Loucy (cell line): ENCODE measurements around the gene RASSF10.

Experiments
- H2AFZ ChIP-seq: fragments of 200-600 bp; sonication (generic); 2 replicates; pipeline ENCODE4 v1.6.0; 2016; ENCODE audit warnings: antibody characterized with exemption, mild to moderate bottlenecking, low read length, moderate library complexity
- H3F3A ChIP-seq: fragments of 200-600 bp; 2 replicates; pipeline ENCODE4 v1.6.0; 2016; ENCODE audit warnings: antibody characterized with exemption, low read depth, mild to moderate bottlenecking
- H3K27me3 ChIP-seq: fragments of 200-600 bp; sonication (generic); 2 replicates; pipeline ENCODE4 v1.6.1; 2014; ENCODE audit warnings: low read length, mild to moderate bottlenecking; ENCODE audit not compliant: insufficient read depth, poor library complexity, severe bottlenecking
- H3K36me3 ChIP-seq: fragments of 200-600 bp; sonication (generic); 2 replicates; pipeline ENCODE4 v1.6.1; 2016; ENCODE audit warnings: low read length; ENCODE audit not compliant: insufficient read depth
- H3K4me1 ChIP-seq: fragments of 200-600 bp; sonication (generic); 2 replicates; pipeline ENCODE4 v1.5.1; 2014; ENCODE audit warnings: low read length, mild to moderate bottlenecking; ENCODE audit not compliant: insufficient read depth, poor library complexity, severe bottlenecking
- H3K4me2 ChIP-seq: fragments of 200-600 bp; sonication (generic); 2 replicates; pipeline ENCODE4 v1.6.0; 2014; ENCODE audit warnings: antibody characterized with exemption, low read length, low read depth, mild to moderate bottlenecking; ENCODE audit not compliant: poor library complexity, severe bottlenecking
- H3K4me3 ChIP-seq: fragments of 200-600 bp; sonication (generic); 2 replicates; pipeline ENCODE4 v1.5.1; 2014; ENCODE audit warnings: low read length, mild to moderate bottlenecking, mixed read lengths; ENCODE audit not compliant: poor library complexity, severe bottlenecking
- H3K79me2 ChIP-seq: fragments of 200-600 bp; sonication (generic); 2 replicates; pipeline ENCODE4 v1.6.1; 2014; ENCODE audit warnings: low read length; ENCODE audit not compliant: insufficient read depth
- H3K9ac ChIP-seq: fragments of 200-600 bp; sonication (generic); 2 replicates; pipeline ENCODE4 v1.6.0; 2014; ENCODE audit warnings: mild to moderate bottlenecking, low read depth, low read length, moderate library complexity; ENCODE audit not compliant: poor library complexity, severe bottlenecking
- H3K9me2 ChIP-seq: fragments of 200-600 bp; sonication (generic); replicated peaks from 2 replicates; pipeline ENCODE4 v1.6.1; 2016; ENCODE audit warnings: low read depth, low read length, mixed read lengths
- H3K9me3 ChIP-seq: fragments of 200-600 bp; sonication (generic); 2 replicates; pipeline ENCODE4 v1.6.1; 2014; ENCODE audit warnings: mild to moderate bottlenecking, antibody characterized with exemption, low read length, low read depth; ENCODE audit not compliant: insufficient read depth
- H4K20me1 ChIP-seq: fragments of 200-600 bp; sonication (generic); 2 replicates; pipeline ENCODE4 v1.6.0; 2014; ENCODE audit warnings: antibody characterized with exemption, low read length, mild to moderate bottlenecking; ENCODE audit not compliant: insufficient read depth, poor library complexity, severe bottlenecking
- CTCF ChIP-seq: fragments of 200-600 bp; sonication (generic); conservative IDR thresholded peaks from 2 replicates; pipeline ENCODE4 v1.5.1; 2014; ENCODE audit warnings: mild to moderate bottlenecking, antibody characterized with exemption, low read length
- EZH2phosphoT487 ChIP-seq: fragments of 200-600 bp; IDR thresholded peaks from 2 replicates; pipeline ENCODE4 v1.6.1; 2018; ENCODE audit warnings: antibody characterized with exemption, mild to moderate bottlenecking, moderate library complexity, borderline replicate concordance

Gene RASSF10

GRCh38 chr11:12995188-12995587 lies 13.9 kb upstream of the RASSF10 start:
- H2AFZ ChIP-seq = no peak overlapping the region
- H3K9ac ChIP-seq = no peak overlapping the region
- no peaks in the 10 kb centered on the region for H3K9me3 ChIP-seq
- no peak for TF ChIP-seq CTCF
- TF ChIP-seq EZH2phosphoT487 = no peak
- no peaks in the 10 kb centered on the region for H4K20me1 ChIP-seq
- H3K27me3 ChIP-seq = no peaks in the 10 kb centered on the region
- no peaks in the 10 kb centered on the region for H3K9me2 ChIP-seq
- no peaks in the 10 kb centered on the region for H3K4me1 ChIP-seq
- no peak overlapping the region for H3K4me2 ChIP-seq
- no peaks in the 10 kb centered on the region for H3K79me2 ChIP-seq
- no peak overlapping the region for H3K4me3 ChIP-seq
- H3F3A ChIP-seq = no peaks in the 10 kb centered on the region
- H3K36me3 ChIP-seq = no peaks in the 10 kb centered on the region

- no peak overlapping the region for H3K4me2 ChIP-seq
- H3K9ac ChIP-seq = no peak overlapping the region
- no peaks in the 10 kb centered on the region for H3K79me2 ChIP-seq
- no peaks in the 10 kb centered on the region for H3K9me2 ChIP-seq
- no peak overlapping the region for H3K4me3 ChIP-seq
- no peaks in the 10 kb centered on the region for H3F3A ChIP-seq
- no peaks in the 10 kb centered on the region for H3K4me1 ChIP-seq
- no peaks in the 10 kb centered on the region for H3K36me3 ChIP-seq
- no peaks in the 10 kb centered on the region for H4K20me1 ChIP-seq
- H3K9me3 ChIP-seq = no peaks in the 10 kb centered on the region
- no peak overlapping the region for H2AFZ ChIP-seq
- TF ChIP-seq EZH2phosphoT487 = no peak
- H3K27me3 ChIP-seq = no peaks in the 10 kb centered on the region
These were observed 13.3 kb upstream of the RASSF10 start for GRCh38 chr11:12995823-12996222.

- Histone ChIP-seq H2AFZ (no peak overlapping the region), H3K9me3 (no peaks in the 10 kb centered on the region), H3K79me2 (no peaks in the 10 kb centered on the region), H3K36me3 (no peaks in the 10 kb centered on the region), H4K20me1 (no peaks in the 10 kb centered on the region), H3K9ac (no peak overlapping the region), H3K4me2 (no peak overlapping the region), H3K9me2 (no peaks in the 10 kb centered on the region), H3K4me3 (no peak overlapping the region), H3F3A (no peaks in the 10 kb centered on the region), H3K27me3 (no peaks in the 10 kb centered on the region), H3K4me1 (no peaks in the 10 kb centered on the region)
- TF ChIP-seq EZH2phosphoT487 (no peak), CTCF (no peak)
These were observed 11.9 kb upstream of the RASSF10 start for GRCh38 chr11:12997168-12997567.

DNA sequence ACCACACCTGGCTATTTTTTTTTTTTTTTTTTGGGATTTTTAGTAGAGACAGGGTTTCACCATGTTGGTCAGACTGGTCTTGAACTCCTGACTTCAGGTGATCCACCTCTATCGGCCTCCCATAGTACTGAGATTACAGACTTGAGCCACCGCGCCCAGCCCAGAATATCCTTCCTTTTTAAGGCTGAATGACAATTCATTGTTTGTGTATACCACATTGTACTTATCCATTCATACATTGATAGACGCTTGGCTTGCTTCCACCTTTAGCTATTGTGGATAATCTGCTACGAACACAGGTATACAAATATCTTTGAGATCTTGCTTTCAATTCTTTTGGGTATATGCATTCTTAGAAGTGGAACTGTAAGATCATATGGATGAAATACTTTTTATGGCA lies 10.8 kb upstream of the RASSF10 start:
- no peaks in the 10 kb centered on the region for H4K20me1 ChIP-seq
- H3K27me3 ChIP-seq = no peaks in the 10 kb centered on the region
- no peaks in the 10 kb centered on the region for H3K79me2 ChIP-seq
- H3K4me3 ChIP-seq = no peak overlapping the region
- H3K9ac ChIP-seq = no peak overlapping the region
- no peak overlapping the region for H2AFZ ChIP-seq
- H3K36me3 ChIP-seq = no peaks in the 10 kb centered on the region
- no peaks in the 10 kb centered on the region for H3K4me1 ChIP-seq
- no peaks in the 10 kb centered on the region for H3K9me3 ChIP-seq
- no peak for TF ChIP-seq EZH2phosphoT487
- no peak for TF ChIP-seq CTCF
- H3K4me2 ChIP-seq = no peak overlapping the region
- H3F3A ChIP-seq = no peaks in the 10 kb centered on the region
- H3K9me2 ChIP-seq = no peaks in the 10 kb centered on the region
